K562 (cell line): ENCODE data around the gene KCTD11. TPM values are rescaled to one million over a fixed set of nuclear protein-coding genes. Genes with fewer than 3 reads are reported as not detected.

Source experiments
- ARID3B ChIP-seq: fragments of 250-450 bp; sonication (Bioruptor Pico); IDR thresholded peaks from 2 replicates; pipeline ENCODE4 v1.4.0; 2020; ENCODE audit warnings: borderline replicate concordance
- DIDO1 ChIP-seq: fragments of 450-650 bp; IDR thresholded peaks from 2 replicates; pipeline ENCODE4 v1.6.1; 2016; ENCODE audit warnings: low read depth, missing biosample characterization, missing genetic modification characterization
- FOXM1 ChIP-seq, 2 experiments: fragments of 450-650 bp in 1 of 2; sonication (generic) in 1 of 2; formaldehyde crosslinking in 1 of 2; IDR thresholded peaks; 2 replicates each; pipeline versions ENCODE4 v1.6.1 to v1.9.0; 2017 to 2022; ENCODE audit warnings: low read depth in 2 of 2, mild to moderate bottlenecking in 2 of 2, missing genetic modification reagents in 1 of 2, moderate library complexity in 1 of 2
- MTA1 ChIP-seq: fragments of 450-650 bp; IDR thresholded peaks from 2 replicates; pipeline ENCODE4 v1.6.1; 2017; ENCODE audit warnings: borderline replicate concordance
- NR3C1 ChIP-seq: sonication (generic); formaldehyde crosslinking; IDR thresholded peaks from 2 replicates; pipeline ENCODE4 v1.8.1; 2022; ENCODE audit warnings: missing genetic modification reagents
- PTBP1 ChIP-seq: fragments of 200-400 bp; formaldehyde crosslinking; IDR thresholded peaks from 2 replicates; pipeline ENCODE4 v1.6.1; 2017; ENCODE audit warnings: low read depth, low read length
- PURB ChIP-seq: sonication (generic); formaldehyde crosslinking; IDR thresholded peaks from 2 replicates; pipeline ENCODE4 v1.9.0; 2021; ENCODE audit warnings: low read depth, mild to moderate bottlenecking, missing genetic modification reagents
- RFX1 ChIP-seq: fragments of 450-650 bp; IDR thresholded peaks from 2 replicates; pipeline ENCODE4 v1.6.1; 2016; ENCODE audit warnings: mild to moderate bottlenecking, moderate library complexity
- TFAM ChIP-seq: fragments of 250-450 bp; sonication (Bioruptor Pico); conservative IDR thresholded peaks from 2 replicates; pipeline ENCODE4 v1.5.0; 2021; ENCODE audit warnings: mild to moderate bottlenecking, moderate library complexity
- TOE1 ChIP-seq, 2 experiments: fragments of 450-650 bp in 1 of 2; sonication (generic) in 1 of 2; formaldehyde crosslinking in 1 of 2; IDR thresholded peaks; 2 replicates each; pipeline versions ENCODE4 v1.7.1 to v1.8.0; 2016 to 2022; ENCODE audit warnings: borderline replicate concordance in 2 of 2, mild to moderate bottlenecking in 2 of 2, antibody characterized with exemption in 1 of 2, inconsistent platforms in 1 of 2, low read depth in 1 of 2, missing genetic modification reagents in 1 of 2, moderate library complexity in 1 of 2
- ZBTB40 ChIP-seq, 2 experiments: fragments of 450-650 bp in 1 of 2; sonication (generic) in 1 of 2; formaldehyde crosslinking in 1 of 2; IDR thresholded peaks; 2 replicates each; pipeline versions ENCODE4 v1.7.1 to v1.9.0; 2016 to 2022; ENCODE audit warnings: inconsistent platforms in 1 of 2, mild to moderate bottlenecking in 1 of 2, missing genetic modification reagents in 1 of 2
- ZBTB7A ChIP-seq: IDR thresholded peaks from 2 replicates; pipeline ENCODE4 v1.6.1; 2011; ENCODE audit warnings: low read depth, mild to moderate bottlenecking, low read length, moderate library complexity, borderline replicate concordance; ENCODE audit not compliant: control insufficient read depth
- ZKSCAN1 ChIP-seq: fragments of 150-350 bp; IDR thresholded peaks from 2 replicates; pipeline ENCODE4 v1.6.1; 2016; ENCODE audit warnings: low read depth, low read length
- ZNF436 ChIP-seq: fragments of 250-450, 450-650 bp; sonication (Bioruptor Pico); formaldehyde crosslinking; IDR thresholded peaks from 2 replicates; pipeline ENCODE4 v1.7.0; 2020; ENCODE audit warnings: mild to moderate bottlenecking
- ZNF76 ChIP-seq: fragments of 250-450 bp; sonication (Bioruptor Pico); IDR thresholded peaks from 2 replicates; pipeline ENCODE4 v1.4.0; 2020; ENCODE audit warnings: mild to moderate bottlenecking, moderate library complexity, borderline replicate concordance
- polyA plus RNA-seq, 8 experiments: library from polyadenylated mRNA; depleted of rRNA in 4 of 8; stranded (reverse) in 5 of 8; unstranded in 3 of 8; fragments of >200 nt; fragmentation: Nextera tagmentation in 2 of 8; fragmentation: Illumina TruSeq in 1 of 8; extraction: Ambion mirVana in 2 of 8; extraction: Trizol in 1 of 8; gene quantifications; 2 replicates each; pipeline versions ENCODE4 v1.2.1 to v1.2.3, GENCODE V29; 2011 to 2014; ENCODE audit warnings: inconsistent platforms in 1 of 8, missing spikeins in 1 of 8
- total RNA-seq, 7 experiments: library from RNA; depleted of rRNA in 6 of 7; stranded (reverse); fragments of >200 nt in 6 of 7; fragmentation: Illumina TruSeq in 2 of 7; extraction: Trizol in 2 of 7; gene quantifications; 2 replicates each; pipeline versions ENCODE4 v1.2.1 to v1.2.3, GENCODE V29; 2011 to 2021; ENCODE audit warnings: low replicate concordance in 1 of 7

KCTD11 gene
- total and polyA plus RNA-seq, 9 of the 15 experiments (the other 6 are each of a cell fraction or from before 2014, with no cell fraction given) = 0.01 to 3.2 (median 2.5) TPM; not detected in 1

GRCh38 chr17:7306911-7307685 is 44.9 kb upstream of the KCTD11 start, which contains the start of gene EIF5A (continued):
- TF ChIP-seq ZBTB40 (IDR thresholded peaks at IDR 0.05) = 0 out of 2 replicates have a peak, but pooled peaks have one; percentile 17
- TF ChIP-seq ZBTB40 (CRISPR knock-in tag; IDR thresholded peaks at IDR 0.05) = no peak
- no peak for TF ChIP-seq TFAM
- TF ChIP-seq PTBP1 = no peak
- no peak for TF ChIP-seq TOE1 (IDR thresholded peaks at IDR 0.05; ENCODE audit: borderline replicate concordance)
- TF ChIP-seq TOE1 (CRISPR knock-in tag; IDR thresholded peaks at IDR 0.05; ENCODE audit: borderline replicate concordance, low read depth) = no peak
- TF ChIP-seq ARID3B (CRISPR knock-in tag) = no peak
- TF ChIP-seq DIDO1 = peak; percentile 71; the same call in 1 of the 2 replicates
- TF ChIP-seq ZKSCAN1 = no peak; the same call in 1 of the 2 replicates
- TF ChIP-seq ZNF436 (CRISPR knock-in tag) = no peak
- TF ChIP-seq ZNF76 (CRISPR knock-in tag) = no peak
- TF ChIP-seq ZBTB7A = peak; percentile 16; the same call in 1 of the 2 replicates
- no peak for TF ChIP-seq RFX1
- no peak for TF ChIP-seq PURB (CRISPR knock-in tag)
- no peak for TF ChIP-seq FOXM1 (IDR thresholded peaks at IDR 0.05; ENCODE audit: low read depth)
- no peak for TF ChIP-seq FOXM1 (CRISPR knock-in tag; IDR thresholded peaks at IDR 0.05; ENCODE audit: low read depth)
- TF ChIP-seq MTA1 = no peak
- no peak for TF ChIP-seq NR3C1
